Measurements from ENCODE around the gene DPEP1. TPM values are rescaled to one million over a fixed set of nuclear protein-coding genes. Genes with fewer than 3 reads are reported as not detected.
A peak's percentile ranks its signal among the peaks of the same experiment; 100 is the strongest.
"Not testable (repeated sequence)": the region's sequence is repeated elsewhere in the genome, so short reads cannot be mapped to it uniquely, and the experiment has no call there.

Gene DPEP1
- total RNA-seq, 1 donor from 2014 or later = not detected

- Histone ChIP-seq H3K9ac (ENCODE audit: low read depth in 1 of 3, low read length in 3 of 3) (peak overlapping the region; percentile 76 to 89 (median 85)), H3K27me3 (ENCODE audit: control insufficient read depth in 3 of 3, insufficient read depth in 3 of 3, low read length in 3 of 3) (no peaks in the 10 kb centered on the region), H3K36me3 (ENCODE audit: control insufficient read depth in 3 of 3, insufficient read depth in 3 of 3, low read length in 3 of 3) (peaks cover 3 to 13% (median 13%) of the 10 kb centered on the region in 3 donors), H3K4me1 (ENCODE audit: control insufficient read depth in 3 of 3, insufficient read depth in 3 of 3, low read length in 3 of 3) (peaks cover 15 to 16% (median 15%) of the 10 kb centered on the region in 3 donors), H3K27ac (ENCODE audit: low read depth, low read length) (peak overlapping the region; percentile 73), H3K9me3 (ENCODE audit: control insufficient read depth in 3 of 3, low read length in 3 of 3) (no peaks in the 10 kb centered on the region), H3K4me3 (ENCODE audit: low read length in 3 of 3) (peak overlapping the region; percentile 88 to 95 (median 92))
Observed at GRCh38 chr16:89658221-89658879, 44.9 kb downstream of the DPEP1 start.

GRCh38 chr16:89660146-89660545, 46.7 kb downstream of the DPEP1 start:
- Histone ChIP-seq H3K9ac (ENCODE audit: low read depth in 1 of 3, low read length in 3 of 3) (no peak overlapping the region), H3K4me1 (ENCODE audit: control insufficient read depth in 3 of 3, insufficient read depth in 3 of 3, low read length in 3 of 3) (peaks cover 15 to 16% (median 15%) of the 10 kb centered on the region in 3 donors), H3K9me3 (ENCODE audit: control insufficient read depth in 3 of 3, low read length in 3 of 3) (no peaks in the 10 kb centered on the region), H3K27me3 (ENCODE audit: control insufficient read depth in 3 of 3, insufficient read depth in 3 of 3, low read length in 3 of 3) (no peaks in the 10 kb centered on the region), H3K4me3 (ENCODE audit: low read length in 3 of 3) (no peak overlapping the region), H3K36me3 (ENCODE audit: control insufficient read depth in 3 of 3, insufficient read depth in 3 of 3, low read length in 3 of 3) (peaks cover 3 to 10% (median 10%) of the 10 kb centered on the region in 3 donors), H3K27ac (ENCODE audit: low read depth, low read length) (no peak overlapping the region)

GRCh38 chr16:89661215-89661614, 47.8 kb downstream of the DPEP1 start:
- no peaks in the 10 kb centered on the region for H3K9me3 ChIP-seq (ENCODE audit: control insufficient read depth in 3 of 3, low read length in 3 of 3)
- H3K36me3 ChIP-seq (ENCODE audit: control insufficient read depth in 3 of 3, insufficient read depth in 3 of 3, low read length in 3 of 3) = peaks cover 3 to 10% (median 10%) of the 10 kb centered on the region in 3 donors
- H3K4me1 ChIP-seq (ENCODE audit: control insufficient read depth in 3 of 3, insufficient read depth in 3 of 3, low read length in 3 of 3) = peaks cover 15 to 16% (median 15%) of the 10 kb centered on the region in 3 donors
- H3K27me3 ChIP-seq (ENCODE audit: control insufficient read depth in 3 of 3, insufficient read depth in 3 of 3, low read length in 3 of 3) = no peaks in the 10 kb centered on the region
- no peak overlapping the region for H3K9ac ChIP-seq (ENCODE audit: low read depth in 1 of 3, low read length in 3 of 3)
- no peak overlapping the region for H3K4me3 ChIP-seq (ENCODE audit: low read length in 3 of 3)
- no peak overlapping the region for H3K27ac ChIP-seq (ENCODE audit: low read depth, low read length)

- H3K27ac ChIP-seq (ENCODE audit: low read depth, low read length); H3K9ac ChIP-seq (ENCODE audit: low read depth in 1 of 3, low read length in 3 of 3); H3K9me3 ChIP-seq (ENCODE audit: control insufficient read depth in 3 of 3, low read length in 3 of 3); H3K4me1 ChIP-seq (ENCODE audit: control insufficient read depth in 3 of 3, insufficient read depth in 3 of 3, low read length in 3 of 3); H3K4me3 ChIP-seq (ENCODE audit: low read length in 3 of 3); H3K27me3 ChIP-seq (ENCODE audit: control insufficient read depth in 3 of 3, insufficient read depth in 3 of 3, low read length in 3 of 3): not testable (repeated sequence)
- peaks cover 3 to 10% (median 10%) of the 10 kb centered on the region in 3 donors for H3K36me3 ChIP-seq (ENCODE audit: control insufficient read depth in 3 of 3, insufficient read depth in 3 of 3, low read length in 3 of 3)
Observed at GRCh38 chr16:89664238-89664637, 50.8 kb downstream of the DPEP1 start.

- not testable (repeated sequence) for H3K9me3 ChIP-seq (ENCODE audit: control insufficient read depth in 3 of 3, low read length in 3 of 3); H3K36me3 ChIP-seq (ENCODE audit: control insufficient read depth in 3 of 3, insufficient read depth in 3 of 3, low read length in 3 of 3); H3K27ac ChIP-seq (ENCODE audit: low read depth, low read length); H3K9ac ChIP-seq (ENCODE audit: low read depth in 1 of 3, low read length in 3 of 3); H3K4me1 ChIP-seq (ENCODE audit: control insufficient read depth in 3 of 3, insufficient read depth in 3 of 3, low read length in 3 of 3); H3K27me3 ChIP-seq (ENCODE audit: control insufficient read depth in 3 of 3, insufficient read depth in 3 of 3, low read length in 3 of 3); H3K4me3 ChIP-seq (ENCODE audit: low read length in 3 of 3)
Observed at GRCh38 chr16:89667000-89667399, 53.6 kb downstream of the DPEP1 start.

- no peaks in the 10 kb centered on the region for H3K36me3 ChIP-seq (ENCODE audit: control insufficient read depth in 3 of 3, insufficient read depth in 3 of 3, low read length in 3 of 3)
- H3K9ac ChIP-seq (ENCODE audit: low read depth in 1 of 3, low read length in 3 of 3) = no peak overlapping the region
- H3K4me3 ChIP-seq (ENCODE audit: low read length in 3 of 3) = no peak overlapping the region
- H3K27me3 ChIP-seq (ENCODE audit: control insufficient read depth in 3 of 3, insufficient read depth in 3 of 3, low read length in 3 of 3) = no peaks in the 10 kb centered on the region
- H3K9me3 ChIP-seq (ENCODE audit: control insufficient read depth in 3 of 3, low read length in 3 of 3) = no peaks in the 10 kb centered on the region
- no peaks in the 10 kb centered on the region for H3K4me1 ChIP-seq (ENCODE audit: control insufficient read depth in 3 of 3, insufficient read depth in 3 of 3, low read length in 3 of 3)
- H3K27ac ChIP-seq (ENCODE audit: low read depth, low read length) = no peak overlapping the region
Observed at GRCh38 chr16:89667633-89668032, 54.2 kb downstream of the DPEP1 start.

GRCh38 chr16:89668790-89669158, 55.3 kb downstream of the DPEP1 start:
- H3K27me3 ChIP-seq (ENCODE audit: control insufficient read depth in 3 of 3, insufficient read depth in 3 of 3, low read length in 3 of 3) = no peaks in the 10 kb centered on the region
- H3K36me3 ChIP-seq (ENCODE audit: control insufficient read depth in 3 of 3, insufficient read depth in 3 of 3, low read length in 3 of 3) = no peaks in the 10 kb centered on the region
- H3K9me3 ChIP-seq (ENCODE audit: control insufficient read depth in 3 of 3, low read length in 3 of 3) = no peaks in the 10 kb centered on the region
- no peaks in the 10 kb centered on the region for H3K4me1 ChIP-seq (ENCODE audit: control insufficient read depth in 3 of 3, insufficient read depth in 3 of 3, low read length in 3 of 3)
- no peak overlapping the region for H3K4me3 ChIP-seq (ENCODE audit: low read length in 3 of 3)
- no peak overlapping the region for H3K27ac ChIP-seq (ENCODE audit: low read depth, low read length)
- H3K9ac ChIP-seq (ENCODE audit: low read depth in 1 of 3, low read length in 3 of 3) = no peak overlapping the region

- Histone ChIP-seq H3K9ac (ENCODE audit: low read depth in 1 of 3, low read length in 3 of 3) (no peak overlapping the region), H3K36me3 (ENCODE audit: control insufficient read depth in 3 of 3, insufficient read depth in 3 of 3, low read length in 3 of 3) (no peaks in the 10 kb centered on the region)
Observed at GRCh38 chr16:89669755-89670154, 56.3 kb downstream of the DPEP1 start.

GRCh38 chr16:89670496-89671431, 57.3 kb downstream of the DPEP1 start:
- no peak overlapping the region for H3K9ac ChIP-seq (ENCODE audit: low read depth in 1 of 3, low read length in 3 of 3)
- no peak overlapping the region for H3K4me3 ChIP-seq (ENCODE audit: low read length in 3 of 3)
- H3K27ac ChIP-seq (ENCODE audit: low read depth, low read length) = no peak overlapping the region
- no peaks in the 10 kb centered on the region for H3K36me3 ChIP-seq (ENCODE audit: control insufficient read depth in 3 of 3, insufficient read depth in 3 of 3, low read length in 3 of 3)
- H3K4me1 ChIP-seq (ENCODE audit: control insufficient read depth in 3 of 3, insufficient read depth in 3 of 3, low read length in 3 of 3) = no peaks in the 10 kb centered on the region
- H3K27me3 ChIP-seq (ENCODE audit: control insufficient read depth in 3 of 3, insufficient read depth in 3 of 3, low read length in 3 of 3) = no peaks in the 10 kb centered on the region
- H3K9me3 ChIP-seq (ENCODE audit: control insufficient read depth in 3 of 3, low read length in 3 of 3) = no peaks in the 10 kb centered on the region

More at GRCh38 chr16:89669755-89670154, 56.3 kb downstream of the DPEP1 start:
- no peak overlapping the region for H3K4me3 ChIP-seq (ENCODE audit: low read length in 3 of 3)
- no peaks in the 10 kb centered on the region for H3K4me1 ChIP-seq (ENCODE audit: control insufficient read depth in 3 of 3, insufficient read depth in 3 of 3, low read length in 3 of 3)
- H3K27me3 ChIP-seq (ENCODE audit: control insufficient read depth in 3 of 3, insufficient read depth in 3 of 3, low read length in 3 of 3) = no peaks in the 10 kb centered on the region
- H3K27ac ChIP-seq (ENCODE audit: low read depth, low read length) = no peak overlapping the region
- no peaks in the 10 kb centered on the region for H3K9me3 ChIP-seq (ENCODE audit: control insufficient read depth in 3 of 3, low read length in 3 of 3)

- H3K36me3 ChIP-seq (ENCODE audit: control insufficient read depth in 3 of 3, insufficient read depth in 3 of 3, low read length in 3 of 3); H3K4me3 ChIP-seq (ENCODE audit: low read length in 3 of 3); H3K27ac ChIP-seq (ENCODE audit: low read depth, low read length); H3K9me3 ChIP-seq (ENCODE audit: control insufficient read depth in 3 of 3, low read length in 3 of 3); H3K9ac ChIP-seq (ENCODE audit: low read depth in 1 of 3, low read length in 3 of 3); H3K27me3 ChIP-seq (ENCODE audit: control insufficient read depth in 3 of 3, insufficient read depth in 3 of 3, low read length in 3 of 3); H3K4me1 ChIP-seq (ENCODE audit: control insufficient read depth in 3 of 3, insufficient read depth in 3 of 3, low read length in 3 of 3): not testable (repeated sequence)
Observed at GRCh38 chr16:89671565-89671964, 58.1 kb downstream of the DPEP1 start.

Measured in skeletal muscle tissue (tissue), 4 donors.